Stimulated activated naive B cell treated with anti-CD40 and anti-IgM and Interleukin-4, amounts not matched to agents 10 μg/mL and 1 μg/mL and 100 μg/mL, for 72 hours (primary cell): ENCODE data around the gene ZNF500.

Experiments used
- ATAC-seq, 2 donors: fragments of 150-1000 bp; cut with Tn5 transposase; replicated peaks; 2 replicates each; pipeline ENCODE4 v1.10.0; 2021; ENCODE audit warnings: moderate library complexity in 1 of 2
- DNase-seq: peaks from one replicate; pipeline ENCODE4 v3.0.0; 2021
- H3K27ac Mint-ChIP-seq: one replicate; pipeline ENCODE4 v1.8.0; 2022; ENCODE audit warnings: mild to moderate bottlenecking, mixed read lengths
- H3K27me3 Mint-ChIP-seq, 2 donors: one replicate each; pipeline ENCODE4 v1.8.0; 2022; ENCODE audit warnings: mixed read lengths in 2 of 2
- H3K36me3 Mint-ChIP-seq, 2 donors: one replicate each; pipeline ENCODE4 v1.8.0; 2022; ENCODE audit warnings: mixed read lengths in 2 of 2, mild to moderate bottlenecking in 1 of 2
- H3K4me1 Mint-ChIP-seq, 2 donors: one replicate each; pipeline ENCODE4 v1.8.0; 2022; ENCODE audit warnings: mixed read lengths in 2 of 2, mild to moderate bottlenecking in 1 of 2
- H3K4me3 Mint-ChIP-seq, 2 donors: one replicate each; pipeline ENCODE4 v1.8.0; 2022; ENCODE audit warnings: mild to moderate bottlenecking in 2 of 2, mixed read lengths in 2 of 2, moderate library complexity in 1 of 2
- H3K9me3 Mint-ChIP-seq, 2 donors: one replicate each; pipeline ENCODE4 v1.8.0; 2022; ENCODE audit warnings: mixed read lengths in 2 of 2, mild to moderate bottlenecking in 1 of 2

Gene ZNF500

DNA sequence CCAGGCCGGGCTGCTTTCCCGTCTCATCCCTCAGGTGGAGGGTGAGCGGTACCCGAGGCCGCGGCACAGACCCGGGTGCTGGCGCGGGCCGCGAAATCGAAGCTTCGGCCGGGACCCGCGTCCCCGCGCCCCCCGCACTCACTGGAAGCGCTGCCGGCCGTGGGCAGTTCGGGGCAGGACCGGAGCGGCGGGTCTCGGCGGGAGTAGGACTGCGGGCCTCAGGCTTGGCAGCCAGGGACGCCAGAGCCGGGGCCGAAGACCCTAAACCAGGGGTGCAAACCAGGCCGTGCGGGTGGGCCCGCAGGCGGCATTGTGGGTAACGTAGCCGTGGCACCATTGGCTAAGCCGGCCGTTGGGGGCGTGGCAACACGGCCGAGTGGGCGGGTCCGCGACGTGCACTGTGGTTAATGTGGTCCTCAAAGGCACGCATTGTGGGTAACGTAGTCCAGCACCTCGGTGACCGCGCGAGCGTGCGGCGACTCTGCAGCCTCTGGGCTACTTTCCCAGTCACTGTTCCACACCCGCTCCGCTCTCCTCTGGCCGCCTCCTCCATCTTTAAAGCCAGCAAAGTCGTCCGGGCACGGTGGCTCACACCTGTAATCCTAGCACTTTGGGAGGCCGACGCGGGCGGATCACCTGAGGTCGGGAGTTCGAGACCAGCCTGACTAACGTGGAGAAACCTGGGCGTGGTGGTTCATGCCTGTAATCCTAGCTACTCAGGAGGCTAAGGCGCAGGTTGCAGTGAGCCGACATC is at the start of gene ZNF500:
Gene ZNF500 (minus strand): TSS at position 288 of the 754 bp plus-strand sequence. CDS start 1,184 bp downstream, outside the sequence.
- Mint-ChIP-seq H3K36me3 (peaks cover 8 to 16% of the 10 kb centered on the region in 2 donors), H3K4me1 (peaks cover 27 to 35% of the 10 kb centered on the region in 2 donors), H3K9me3 (no peaks in the 10 kb centered on the region), H3K27ac (peak within 1 kb of the TSS; percentile 96), H3K27me3 (no peaks in the 10 kb centered on the region), H3K4me3 (peak within 1 kb of the TSS; percentile 93 to 96)
- DNase-seq (peak; percentile 96), ATAC-seq (peak; percentile 90 to 92)

DNA sequence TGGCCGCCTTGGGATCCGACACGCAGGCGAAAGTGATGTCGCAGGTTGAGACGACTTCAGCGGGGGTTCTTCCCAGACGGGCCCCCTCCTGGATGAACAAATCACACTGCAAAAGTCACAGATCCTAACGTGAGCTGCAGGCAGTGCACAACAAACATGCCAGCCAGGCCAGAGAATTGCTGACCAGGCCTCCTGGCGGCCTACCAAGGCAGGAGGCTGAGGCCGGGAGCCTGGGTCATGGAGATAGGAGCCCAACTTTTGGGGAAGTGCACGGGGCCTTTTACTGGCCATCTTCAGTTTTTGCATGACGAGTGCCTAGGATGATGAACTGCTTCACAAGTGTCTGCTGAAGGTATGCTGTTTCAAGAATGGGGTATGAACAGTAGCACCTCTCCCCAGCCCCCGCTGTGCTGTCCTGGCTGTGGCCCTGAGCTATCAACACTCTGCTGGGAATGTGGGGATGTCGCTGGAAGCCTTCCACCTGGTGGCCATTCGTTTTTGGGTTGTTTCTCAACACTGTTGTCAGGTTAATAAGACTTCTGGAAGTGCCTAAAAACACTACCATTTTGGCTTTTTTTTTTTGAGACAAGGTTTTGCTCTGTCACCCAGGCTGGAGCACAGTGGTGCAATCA is 47.7 kb upstream of the ZNF500 start:
- Mint-ChIP-seq H3K27me3 (no peaks in the 10 kb centered on the region), H3K9me3 (no peaks in the 10 kb centered on the region), H3K36me3 (peaks cover 44 to 63% of the 10 kb centered on the region in 2 donors), H3K27ac (no peak overlapping the region), H3K4me3 (no peak overlapping the region), H3K4me1 (peaks cover 3 to 10% of the 10 kb centered on the region in 2 donors)
- ATAC-seq, result no peak
- DNase-seq, result no peak

- DNase-seq (no peak), ATAC-seq (no peak)
- no peak overlapping the region for H3K4me3 Mint-ChIP-seq
- H3K36me3 Mint-ChIP-seq, result peaks cover 43 to 60% of the 10 kb centered on the region in 2 donors
- H3K9me3 Mint-ChIP-seq, result no peaks in the 10 kb centered on the region
- peaks cover 3 to 10% of the 10 kb centered on the region in 2 donors for H3K4me1 Mint-ChIP-seq
- H3K27ac Mint-ChIP-seq, result no peak overlapping the region
- no peaks in the 10 kb centered on the region for H3K27me3 Mint-ChIP-seq
Observed at GRCh38 chr16:4814046-4814445, 47.1 kb upstream of the ZNF500 start.

- peak overlapping the region; percentile 44 for H3K27ac Mint-ChIP-seq
- H3K4me1 Mint-ChIP-seq, result peaks cover 3 to 10% of the 10 kb centered on the region in 2 donors
- H3K36me3 Mint-ChIP-seq, result peaks cover 38 to 54% of the 10 kb centered on the region in 2 donors
- no peaks in the 10 kb centered on the region for H3K27me3 Mint-ChIP-seq
- no peaks in the 10 kb centered on the region for H3K9me3 Mint-ChIP-seq
- no peak for DNase-seq
- H3K4me3 Mint-ChIP-seq, result no peak overlapping the region
- no peak for ATAC-seq
Observed at GRCh38 chr16:4813251-4814003, 46.5 kb upstream of the ZNF500 start.

- no peak overlapping the region for H3K4me3 Mint-ChIP-seq
- peak overlapping the region; percentile 78 for H3K27ac Mint-ChIP-seq
- peaks cover 3 to 10% of the 10 kb centered on the region in 2 donors for H3K4me1 Mint-ChIP-seq
- DNase-seq (no peak), ATAC-seq (no peak)
- no peaks in the 10 kb centered on the region for H3K27me3 Mint-ChIP-seq
- no peaks in the 10 kb centered on the region for H3K9me3 Mint-ChIP-seq
- peaks cover 41 to 56% of the 10 kb centered on the region in 2 donors for H3K36me3 Mint-ChIP-seq
Observed at GRCh38 chr16:4811773-4812172, 44.8 kb upstream of the ZNF500 start.

GRCh38 chr16:4811242-4811641 is 44.3 kb upstream of the ZNF500 start:
- DNase-seq (no peak), ATAC-seq (no peak)
- H3K4me3 Mint-ChIP-seq, result no peak overlapping the region
- H3K27ac Mint-ChIP-seq, result peak overlapping the region; percentile 51
- peaks cover 3 to 10% of the 10 kb centered on the region in 2 donors for H3K4me1 Mint-ChIP-seq
- no peaks in the 10 kb centered on the region for H3K9me3 Mint-ChIP-seq
- no peaks in the 10 kb centered on the region for H3K27me3 Mint-ChIP-seq
- peaks cover 40 to 54% of the 10 kb centered on the region in 2 donors for H3K36me3 Mint-ChIP-seq

GRCh38 chr16:4806280-4806679 is 39.3 kb upstream of the ZNF500 start:
- Mint-ChIP-seq H3K27me3 (no peaks in the 10 kb centered on the region), H3K4me3 (no peak overlapping the region), H3K27ac (peak overlapping the region; percentile 56), H3K4me1 (peaks cover 4 to 26% of the 10 kb centered on the region in 2 donors), H3K9me3 (no peaks in the 10 kb centered on the region), H3K36me3 (peaks cover 27 to 32% of the 10 kb centered on the region in 2 donors)
- DNase-seq (no peak), ATAC-seq (no peak)

GRCh38 chr16:4805231-4805630 is 38.3 kb upstream of the ZNF500 start:
- ATAC-seq (no peak), DNase-seq (no peak)
- H3K27ac Mint-ChIP-seq, result no peak overlapping the region
- no peaks in the 10 kb centered on the region for H3K9me3 Mint-ChIP-seq
- no peak overlapping the region for H3K4me3 Mint-ChIP-seq
- peaks cover 11 to 34% of the 10 kb centered on the region in 2 donors for H3K4me1 Mint-ChIP-seq
- peaks cover 29 to 31% of the 10 kb centered on the region in 2 donors for H3K36me3 Mint-ChIP-seq
- no peaks in the 10 kb centered on the region for H3K27me3 Mint-ChIP-seq

DNA sequence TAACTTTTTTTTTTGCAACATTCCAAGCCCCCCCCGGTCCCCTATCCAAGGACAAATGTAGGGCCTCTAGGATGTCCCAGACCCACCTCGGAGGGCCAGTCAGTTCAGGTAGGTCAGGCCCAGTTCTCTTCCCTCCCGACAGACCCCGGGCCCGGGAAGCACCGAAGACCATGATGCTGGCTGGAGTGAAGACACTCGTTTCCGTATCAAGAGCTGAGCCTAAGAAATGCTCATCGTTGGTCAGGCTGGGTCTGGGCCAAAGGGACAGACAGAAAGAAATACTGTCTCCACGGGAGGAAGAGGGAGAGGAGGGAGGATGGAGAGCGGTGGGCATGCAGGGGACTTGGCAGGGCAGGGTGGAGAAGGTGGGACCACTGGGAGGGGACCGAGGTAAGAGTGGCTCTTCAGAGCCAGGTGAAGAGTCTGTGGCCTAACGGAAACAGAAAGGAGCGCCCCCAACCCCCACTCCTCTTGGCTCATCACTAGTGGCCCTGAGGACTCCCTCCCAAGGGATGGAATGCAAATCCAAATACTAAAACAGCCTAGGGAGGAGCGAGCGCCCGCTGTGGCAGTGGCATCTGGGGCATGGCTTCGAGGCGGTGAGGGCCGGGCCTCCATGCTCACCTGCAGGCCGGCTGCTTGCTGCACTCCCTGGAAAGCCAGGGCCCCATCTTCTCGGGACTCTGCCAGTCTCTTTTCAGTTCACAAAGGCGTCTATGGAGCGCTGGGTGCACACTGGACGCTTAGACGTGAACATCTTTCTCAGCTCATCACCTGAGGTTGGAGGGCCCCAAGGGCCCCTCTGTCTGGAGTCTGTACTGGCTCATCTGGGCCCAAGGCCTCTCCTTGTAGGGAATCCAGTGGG is 37.2 kb upstream of the ZNF500 start:
- DNase-seq (no peak), ATAC-seq (no peak)
- Mint-ChIP-seq H3K4me1 (peaks cover 15 to 45% of the 10 kb centered on the region in 2 donors), H3K27ac (peak overlapping the region; percentile 20), H3K4me3 (peak overlapping the region in 1 of 2 donors; percentile 39), H3K36me3 (peaks cover 31 to 33% of the 10 kb centered on the region in 2 donors), H3K27me3 (no peaks in the 10 kb centered on the region), H3K9me3 (no peaks in the 10 kb centered on the region)

DNA sequence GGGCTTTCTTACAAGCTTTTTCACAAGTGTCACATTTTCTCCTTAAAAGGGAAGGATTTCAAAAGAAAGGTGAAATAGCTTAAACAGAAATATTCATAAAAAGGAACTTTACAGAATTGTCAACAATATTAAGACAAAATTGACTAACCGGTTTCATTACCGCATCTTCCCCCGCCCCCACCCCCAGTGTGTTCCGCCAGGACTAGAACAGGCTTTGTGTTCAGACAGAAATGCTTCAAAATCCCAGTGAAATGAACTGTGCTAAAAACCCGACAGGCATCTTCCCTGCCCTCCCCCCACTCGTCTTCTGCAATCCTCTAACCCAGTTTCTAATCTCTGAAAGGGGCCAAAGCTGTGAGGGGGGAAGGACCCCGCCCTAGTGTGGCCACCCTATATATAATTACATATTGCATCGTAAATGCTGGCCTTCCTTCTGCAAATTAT is 36.5 kb upstream of the ZNF500 start:
- DNase-seq (no peak), ATAC-seq (no peak)
- H3K4me3 Mint-ChIP-seq, result peak overlapping the region; percentile 83 to 92
- H3K9me3 Mint-ChIP-seq, result no peaks in the 10 kb centered on the region
- H3K27me3 Mint-ChIP-seq, result no peaks in the 10 kb centered on the region
- H3K27ac Mint-ChIP-seq, result no peak overlapping the region
- peaks cover 17 to 47% of the 10 kb centered on the region in 2 donors for H3K4me1 Mint-ChIP-seq
- H3K36me3 Mint-ChIP-seq, result peaks cover 31 to 39% of the 10 kb centered on the region in 2 donors

DNA sequence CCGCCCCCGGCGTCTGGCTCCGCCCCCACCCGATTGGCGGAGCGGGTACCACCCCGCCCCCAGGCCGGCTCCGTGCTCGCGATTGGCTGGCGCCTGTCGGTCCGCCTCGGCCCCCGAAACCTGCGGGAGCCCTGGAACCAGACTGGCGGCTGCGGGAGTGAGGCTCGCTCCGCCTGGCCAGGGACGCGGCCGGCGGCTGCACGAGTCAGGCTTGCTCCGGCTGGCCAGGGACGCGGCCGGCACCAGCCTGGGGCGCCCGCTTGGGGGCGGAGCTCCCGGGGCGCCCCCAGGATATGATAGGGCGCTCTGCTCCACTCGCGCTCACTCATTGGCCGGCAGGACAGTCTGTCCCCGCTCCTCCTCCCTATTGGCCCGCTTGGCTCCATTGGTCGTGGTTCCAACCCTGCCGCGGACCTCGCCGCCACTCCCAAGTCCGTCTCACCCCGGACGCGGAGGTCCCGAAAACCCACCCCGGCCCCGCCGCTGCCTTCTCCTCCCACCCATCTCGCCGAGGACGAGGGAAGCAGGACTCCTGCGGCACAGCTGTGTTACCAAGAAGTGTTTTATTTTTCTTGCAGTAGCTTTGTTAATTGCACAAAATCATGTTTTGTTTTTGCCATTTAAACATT is 35.8 kb upstream of the ZNF500 start:
- Mint-ChIP-seq H3K27ac (peak overlapping the region; percentile 65), H3K27me3 (no peaks in the 10 kb centered on the region), H3K4me3 (peak overlapping the region; percentile 83 to 92), H3K4me1 (peaks cover 17 to 47% of the 10 kb centered on the region in 2 donors), H3K36me3 (peaks cover 33 to 38% of the 10 kb centered on the region in 2 donors), H3K9me3 (no peaks in the 10 kb centered on the region)
- ATAC-seq, result peak; percentile 91 to 92
- DNase-seq, result peak; percentile 87

DNA sequence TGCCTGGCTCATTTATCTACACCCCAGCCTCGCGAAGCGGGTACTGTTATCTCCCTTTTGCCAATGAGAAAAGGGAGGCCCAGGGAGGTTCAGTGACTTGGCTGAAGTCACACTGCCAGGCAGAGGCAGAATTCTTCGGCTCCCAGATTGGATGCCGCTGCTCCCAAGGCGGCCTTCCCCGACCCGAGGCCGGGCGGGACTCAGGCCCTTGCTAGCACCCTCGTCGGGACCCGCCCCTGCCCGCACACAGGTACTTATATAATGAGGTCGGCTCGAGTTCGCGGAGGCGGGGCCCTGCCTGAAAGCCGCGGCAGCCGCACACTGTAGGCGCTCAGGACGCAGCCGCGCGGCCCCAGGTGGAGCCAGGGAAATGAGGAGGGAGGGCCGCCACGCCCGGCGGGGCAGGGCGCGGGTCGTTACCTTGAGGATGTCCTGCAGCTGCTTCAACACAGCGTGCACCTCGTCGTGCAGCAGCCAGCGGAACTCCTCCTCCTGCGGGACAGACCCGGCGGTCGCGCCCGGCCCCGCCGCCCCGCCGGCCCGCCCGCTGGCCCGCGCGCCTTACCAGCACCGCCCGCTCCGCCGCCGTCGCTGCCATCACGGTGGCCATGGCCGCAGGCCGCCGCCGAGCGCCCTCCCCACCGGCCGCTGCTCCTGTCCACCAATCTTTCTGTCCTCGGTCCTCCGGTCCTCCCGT is 35.1 kb upstream of the ZNF500 start, which contains the start of gene ROGDI:
Gene ROGDI (minus strand): TSS at position 672 of the 697 bp plus-strand sequence. CDS start 62 bp downstream, at position 610.
- Mint-ChIP-seq H3K4me3 (peak within 1 kb of the TSS; percentile 88 to 92), H3K4me1 (peaks cover 17 to 47% of the 10 kb centered on the region in 2 donors), H3K36me3 (peaks cover 27 to 33% of the 10 kb centered on the region in 2 donors), H3K27ac (peak within 1 kb of the TSS; percentile 90), H3K27me3 (no peaks in the 10 kb centered on the region), H3K9me3 (no peaks in the 10 kb centered on the region)
- peak; percentile 72 to 77 for ATAC-seq
- peak; percentile 72 for DNase-seq
